Neutrophil (primary cell): ENCODE measurements around the gene DPP7.
"Not testable (repeated sequence)": the region's sequence is repeated elsewhere in the genome, so short reads cannot be mapped to it uniquely, and the experiment has no call there.

Source experiments
- H3K27ac ChIP-seq: fragments of 200-600 bp; sonication (generic); 2 replicates; pipeline ENCODE4 v1.5.1; 2016; ENCODE audit warnings: mild to moderate bottlenecking, moderate library complexity
- H3K27me3 ChIP-seq: fragments of 200-600 bp; sonication (generic); 2 replicates; pipeline ENCODE4 v1.6.0; 2016; ENCODE audit warnings: mild to moderate bottlenecking
- H3K36me3 ChIP-seq: fragments of 200-600 bp; sonication (generic); 2 replicates; pipeline ENCODE4 v1.5.1; 2017
- H3K4me1 ChIP-seq, 2 experiments: fragments of 200-600 bp in 1 of 2; sonication (generic) in 1 of 2; 1 replicate in 1 of 2; 2 replicates in 1 of 2; pipeline versions ENCODE4 v1.5.1 to v1.6.1; 2013 to 2016; ENCODE audit warnings: low read depth in 1 of 2, low read length in 1 of 2, mild to moderate bottlenecking in 1 of 2, moderate library complexity in 1 of 2; ENCODE audit not compliant: control insufficient read depth in 1 of 2, insufficient read depth in 1 of 2
- H3K4me3 ChIP-seq, 2 experiments: fragments of 200-600 bp in 1 of 2; sonication (generic) in 1 of 2; 1 replicate in 1 of 2; 2 replicates in 1 of 2; pipeline ENCODE4 v1.5.1; 2013 to 2016; ENCODE audit warnings: low read depth in 1 of 2, low read length in 1 of 2, mild to moderate bottlenecking in 1 of 2, moderate library complexity in 1 of 2
- H3K9me3 ChIP-seq: fragments of 200-600 bp; sonication (generic); 2 replicates; pipeline ENCODE4 v1.5.1; 2016
- TF ChIP-seq, protein P1 (sequence below): fragments of 200-600 bp; sonication (generic); IDR thresholded peaks from 2 replicates; pipeline ENCODE4 v1.5.1; 2016; ENCODE audit warnings: antibody characterized with exemption

Gene DPP7

DNA sequence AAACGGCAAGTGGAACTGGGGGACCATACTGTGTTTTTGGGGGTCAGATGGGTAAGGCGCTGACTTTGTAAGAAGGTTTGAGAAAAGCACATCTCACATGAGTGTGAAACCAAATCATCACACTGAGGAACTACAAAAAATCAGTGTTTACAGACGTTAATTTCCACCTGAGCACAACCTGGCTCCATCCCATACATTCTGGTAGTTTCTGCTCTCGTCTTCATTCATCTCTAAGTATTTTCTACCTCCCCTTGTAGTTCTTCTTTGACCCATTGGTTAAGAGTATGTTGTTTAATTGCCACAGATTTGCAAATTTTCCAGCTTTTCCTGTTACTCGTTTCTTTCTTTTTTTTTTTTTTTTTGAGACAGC lies 8.9 kb upstream of the DPP7 start:
- H3K4me1 ChIP-seq: peaks cover 19 to 20% of the 10 kb centered on the region in 2 experiments
- no peak overlapping the region for H3K27ac ChIP-seq
- no peak overlapping the region for H3K4me3 ChIP-seq
- peaks cover 5% of the 10 kb centered on the region for H3K27me3 ChIP-seq
- TF ChIP-seq, protein P1, sequence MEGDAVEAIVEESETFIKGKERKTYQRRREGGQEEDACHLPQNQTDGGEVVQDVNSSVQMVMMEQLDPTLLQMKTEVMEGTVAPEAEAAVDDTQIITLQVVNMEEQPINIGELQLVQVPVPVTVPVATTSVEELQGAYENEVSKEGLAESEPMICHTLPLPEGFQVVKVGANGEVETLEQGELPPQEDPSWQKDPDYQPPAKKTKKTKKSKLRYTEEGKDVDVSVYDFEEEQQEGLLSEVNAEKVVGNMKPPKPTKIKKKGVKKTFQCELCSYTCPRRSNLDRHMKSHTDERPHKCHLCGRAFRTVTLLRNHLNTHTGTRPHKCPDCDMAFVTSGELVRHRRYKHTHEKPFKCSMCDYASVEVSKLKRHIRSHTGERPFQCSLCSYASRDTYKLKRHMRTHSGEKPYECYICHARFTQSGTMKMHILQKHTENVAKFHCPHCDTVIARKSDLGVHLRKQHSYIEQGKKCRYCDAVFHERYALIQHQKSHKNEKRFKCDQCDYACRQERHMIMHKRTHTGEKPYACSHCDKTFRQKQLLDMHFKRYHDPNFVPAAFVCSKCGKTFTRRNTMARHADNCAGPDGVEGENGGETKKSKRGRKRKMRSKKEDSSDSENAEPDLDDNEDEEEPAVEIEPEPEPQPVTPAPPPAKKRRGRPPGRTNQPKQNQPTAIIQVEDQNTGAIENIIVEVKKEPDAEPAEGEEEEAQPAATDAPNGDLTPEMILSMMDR: no peak
- no peaks in the 10 kb centered on the region for H3K36me3 ChIP-seq
- H3K9me3 ChIP-seq: no peaks in the 10 kb centered on the region

DNA sequence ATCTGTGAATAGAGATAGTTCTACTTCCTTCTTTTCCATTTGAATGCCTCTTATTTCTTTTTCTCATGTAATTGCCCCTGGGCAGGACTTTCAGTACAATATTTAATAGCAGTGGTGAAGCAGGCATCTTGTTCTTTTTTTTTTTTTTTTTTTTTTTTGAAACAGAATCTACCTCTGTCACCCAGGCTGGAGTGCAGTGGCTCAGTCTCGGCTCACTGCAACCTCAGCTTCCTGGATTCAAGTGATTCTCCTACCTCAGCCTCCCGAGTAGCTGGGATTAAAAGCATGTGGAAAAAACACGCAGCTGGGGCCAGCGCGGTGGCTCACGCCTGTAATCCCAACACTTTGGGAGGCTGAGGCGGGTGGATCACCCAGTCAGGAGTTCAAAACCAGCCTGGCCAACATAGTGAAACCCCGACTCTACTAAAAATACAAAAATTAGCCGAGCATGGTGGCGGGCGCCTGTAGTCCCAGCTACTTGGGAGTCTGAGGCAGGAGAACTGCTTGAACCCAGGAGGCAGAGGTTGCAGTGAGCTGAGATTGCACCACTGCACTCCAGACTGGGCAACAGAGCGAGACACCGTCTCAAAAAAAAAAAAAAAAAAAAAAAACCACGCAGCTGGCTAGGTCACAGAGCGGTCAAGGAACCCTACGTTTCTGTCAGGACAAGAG lies 8.4 kb upstream of the DPP7 start:
- H3K9me3 ChIP-seq, H3K4me3 ChIP-seq, H3K27me3 ChIP-seq, H3K27ac ChIP-seq, H3K36me3 ChIP-seq: not testable (repeated sequence)
- peaks cover 14 to 15% of the 10 kb centered on the region in 2 experiments for H3K4me1 ChIP-seq

DNA sequence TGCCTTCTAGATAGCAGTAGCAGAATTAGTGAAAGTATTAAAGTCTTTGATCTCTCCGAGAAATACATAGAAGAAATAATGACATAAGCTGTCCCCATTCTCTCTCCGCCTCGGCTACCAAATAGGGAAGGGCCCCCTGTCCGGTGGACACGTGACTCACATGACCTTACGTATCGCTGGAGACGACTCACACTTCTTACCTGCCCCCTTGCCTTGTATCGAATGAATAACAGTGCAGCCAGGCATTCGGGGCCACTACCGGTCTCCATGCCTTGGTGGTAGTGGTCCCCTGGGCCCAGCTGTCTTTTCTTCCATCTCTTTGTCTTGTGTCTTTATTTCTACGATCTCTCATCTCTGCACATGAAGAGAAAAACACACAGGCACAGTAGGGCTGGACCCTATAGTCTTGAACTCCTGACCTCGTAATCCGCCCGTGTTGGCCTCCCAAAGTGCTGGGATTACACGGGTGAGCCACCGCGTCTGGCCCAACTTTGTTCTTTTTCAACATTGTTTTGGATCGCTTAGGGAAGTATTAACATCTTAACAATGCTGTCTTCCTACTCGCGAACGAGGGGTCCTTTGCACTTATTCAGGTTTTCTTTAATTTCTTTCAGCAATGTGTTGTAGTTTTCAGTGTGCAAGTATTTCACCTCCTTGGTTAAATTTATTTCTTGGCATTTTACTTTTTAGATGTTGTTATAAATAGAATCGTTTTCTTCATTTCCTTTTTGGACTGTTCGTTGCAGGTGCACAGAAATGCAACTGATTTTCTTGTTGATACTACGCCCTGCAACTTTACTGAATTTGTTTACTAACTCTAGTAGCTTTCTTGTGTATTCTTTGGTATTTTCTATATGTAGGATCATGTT lies 7.6 kb upstream of the DPP7 start:
- not testable (repeated sequence) for H3K27ac ChIP-seq, H3K9me3 ChIP-seq, H3K36me3 ChIP-seq, H3K4me3 ChIP-seq, H3K27me3 ChIP-seq, H3K4me1 ChIP-seq

DNA sequence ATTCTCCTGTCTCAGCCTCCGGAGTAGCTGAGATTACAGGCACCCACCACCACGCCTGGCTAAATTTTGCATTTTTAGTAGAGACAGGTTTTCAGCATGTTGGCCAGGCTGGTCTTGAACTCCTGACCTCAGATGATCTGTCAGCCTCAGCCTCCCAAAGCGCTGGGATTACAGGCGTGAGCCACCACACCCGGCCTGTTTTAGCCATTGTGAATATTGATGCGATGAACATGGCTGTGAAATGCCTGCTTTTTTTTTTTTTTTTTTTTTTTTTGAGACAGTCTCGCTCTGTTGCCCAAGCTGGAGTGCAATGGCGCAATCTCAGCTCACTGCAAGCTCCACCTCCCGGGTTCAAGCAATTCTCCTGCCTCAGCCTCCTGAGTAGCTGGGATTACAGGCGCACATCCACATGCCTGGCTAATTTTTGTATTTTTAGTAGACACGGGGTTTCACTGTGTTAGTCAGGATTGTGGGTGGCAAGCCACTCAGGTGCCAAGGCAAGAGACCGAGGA lies 3.6 kb upstream of the DPP7 start:
- Histone ChIP-seq H3K4me1 (peaks cover 7 to 14% of the 10 kb centered on the region in 2 experiments), H3K27me3 (peaks cover 40% of the 10 kb centered on the region)
- H3K9me3 ChIP-seq, H3K27ac ChIP-seq, H3K4me3 ChIP-seq, H3K36me3 ChIP-seq: not testable (repeated sequence)

DNA sequence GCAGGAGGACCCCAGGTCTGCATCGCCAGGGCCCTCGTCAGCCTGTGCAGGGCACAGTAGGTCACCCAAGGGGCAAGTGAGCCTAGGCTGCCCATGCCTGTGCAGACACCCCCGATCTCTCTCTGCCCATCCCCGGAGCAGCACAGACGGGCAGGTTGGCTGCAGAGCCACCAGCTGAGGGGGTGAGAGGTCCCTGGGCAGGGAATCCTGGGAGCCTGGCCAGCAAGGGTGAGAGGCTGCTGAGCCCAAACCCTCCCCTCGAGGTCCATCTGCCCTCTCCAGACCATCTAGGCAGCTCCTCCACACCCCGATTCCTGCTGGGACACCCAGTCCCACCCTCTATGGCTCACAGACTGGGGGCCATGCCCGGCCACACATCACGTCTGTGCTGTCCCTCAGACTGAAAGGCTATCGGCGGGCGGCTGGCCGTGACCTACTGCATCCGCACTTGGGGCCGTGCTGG lies 2.8 kb upstream of the DPP7 start:
- no peak overlapping the region for H3K27ac ChIP-seq
- no peak overlapping the region for H3K4me3 ChIP-seq
- H3K9me3 ChIP-seq: no peaks in the 10 kb centered on the region
- H3K36me3 ChIP-seq: no peaks in the 10 kb centered on the region
- H3K4me1 ChIP-seq: peaks cover 7 to 14% of the 10 kb centered on the region in 2 experiments
- peaks cover 42% of the 10 kb centered on the region for H3K27me3 ChIP-seq
- TF ChIP-seq, protein P1: no peak

DNA sequence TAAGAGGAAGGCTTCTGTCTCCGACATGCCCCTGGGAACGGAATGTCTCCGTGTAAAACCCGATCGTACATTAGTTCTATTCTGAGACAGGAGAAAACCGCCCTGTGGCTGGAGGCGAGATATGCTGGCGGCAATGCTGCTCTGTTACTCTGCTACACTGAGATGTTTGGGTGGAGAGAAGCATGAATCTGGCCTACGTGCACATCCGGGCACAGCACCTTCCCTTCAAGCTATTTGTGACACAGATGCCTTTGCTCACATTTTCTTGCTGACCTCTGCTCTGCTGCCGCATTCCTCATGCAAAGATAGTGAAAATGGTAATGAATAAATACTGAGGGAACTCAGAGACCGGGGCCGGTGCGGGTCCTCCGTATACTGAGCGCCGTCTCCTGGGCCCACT lies 2.2 kb upstream of the DPP7 start:
- Histone ChIP-seq H3K36me3 (no peaks in the 10 kb centered on the region), H3K9me3 (no peaks in the 10 kb centered on the region), H3K4me1 (peaks cover 7 to 14% of the 10 kb centered on the region in 2 experiments), H3K4me3 (no peak overlapping the region), H3K27me3 (peaks cover 42% of the 10 kb centered on the region), H3K27ac (no peak overlapping the region)
- TF ChIP-seq, protein P1: no peak

GRCh38 chr9:137116027-137116507 lies 1.5 kb upstream of the DPP7 start:
- H3K4me3 ChIP-seq: no peak overlapping the region
- peaks cover 7 to 14% of the 10 kb centered on the region in 2 experiments for H3K4me1 ChIP-seq
- peaks cover 42% of the 10 kb centered on the region for H3K27me3 ChIP-seq
- no peak overlapping the region for H3K27ac ChIP-seq
- H3K9me3 ChIP-seq: no peaks in the 10 kb centered on the region
- H3K36me3 ChIP-seq: no peaks in the 10 kb centered on the region
- TF ChIP-seq, protein P1: no peak
